ENCODE results near the gene ATRN.

GRCh38 chr20:3674447-3674846 is 203.6 kb downstream of the ATRN start:
- TF ChIP-seq CTCF (IDR thresholded peaks at IDR 0.05), result no peak
- no peak for TF ChIP-seq JUN (CRISPR knock-in tag; IDR thresholded peaks at IDR 0.05)
- TF ChIP-seq FOXP1 (CRISPR knock-in tag; IDR thresholded peaks at IDR 0.05; ENCODE audit: borderline replicate concordance), result no peak
- TF ChIP-seq ZNF263 (CRISPR knock-in tag; IDR thresholded peaks at IDR 0.05; ENCODE audit: low read depth), result no peak
- no peak for TF ChIP-seq TP53 (CRISPR knock-in tag; IDR thresholded peaks at IDR 0.05)
